ENCODE measurements around the gene ARHGAP18. TPM values are rescaled to one million over a fixed set of nuclear protein-coding genes. Genes with fewer than 3 reads are reported as not detected.

ARHGAP18 gene
- total and polyA plus RNA-seq, 2 experiments from 2014 or later = 4.3 to 5.0 TPM

GRCh38 chr6:129651291-129651691 is 58.7 kb downstream of the ARHGAP18 start:
- TF ChIP-seq ETS1 (IDR thresholded peaks at IDR 0.05) (no peak), ZNF331 (CRISPR knock-in tag; IDR thresholded peaks at IDR 0.05; ENCODE audit: low read depth) (no peak), POLR2AphosphoS5 (IDR thresholded peaks at IDR 0.05; ENCODE audit: low read depth) (no peak), ZNF114 (CRISPR knock-in tag; IDR thresholded peaks at IDR 0.05) (no peak), CREB1 (CRISPR knock-in tag; IDR thresholded peaks at IDR 0.05; ENCODE audit: low read depth) (no peak), EZH2 (IDR thresholded peaks at IDR 0.05; ENCODE audit: low read depth, unreplicated experiment) (no peak), STAT1 (IDR thresholded peaks at IDR 0.05; ENCODE audit: unreplicated experiment) (no peak), ZNF462 (CRISPR knock-in tag; IDR thresholded peaks at IDR 0.05) (no peak), JUNB (IDR thresholded peaks at IDR 0.05; ENCODE audit: unreplicated experiment) (no peak), EZH2phosphoT487 (IDR thresholded peaks at IDR 0.05; ENCODE audit: unreplicated experiment) (no peak), NANOG (IDR thresholded peaks at IDR 0.05; ENCODE audit: borderline replicate concordance) (no peak)
- TF ChIP-seq, protein P1, sequence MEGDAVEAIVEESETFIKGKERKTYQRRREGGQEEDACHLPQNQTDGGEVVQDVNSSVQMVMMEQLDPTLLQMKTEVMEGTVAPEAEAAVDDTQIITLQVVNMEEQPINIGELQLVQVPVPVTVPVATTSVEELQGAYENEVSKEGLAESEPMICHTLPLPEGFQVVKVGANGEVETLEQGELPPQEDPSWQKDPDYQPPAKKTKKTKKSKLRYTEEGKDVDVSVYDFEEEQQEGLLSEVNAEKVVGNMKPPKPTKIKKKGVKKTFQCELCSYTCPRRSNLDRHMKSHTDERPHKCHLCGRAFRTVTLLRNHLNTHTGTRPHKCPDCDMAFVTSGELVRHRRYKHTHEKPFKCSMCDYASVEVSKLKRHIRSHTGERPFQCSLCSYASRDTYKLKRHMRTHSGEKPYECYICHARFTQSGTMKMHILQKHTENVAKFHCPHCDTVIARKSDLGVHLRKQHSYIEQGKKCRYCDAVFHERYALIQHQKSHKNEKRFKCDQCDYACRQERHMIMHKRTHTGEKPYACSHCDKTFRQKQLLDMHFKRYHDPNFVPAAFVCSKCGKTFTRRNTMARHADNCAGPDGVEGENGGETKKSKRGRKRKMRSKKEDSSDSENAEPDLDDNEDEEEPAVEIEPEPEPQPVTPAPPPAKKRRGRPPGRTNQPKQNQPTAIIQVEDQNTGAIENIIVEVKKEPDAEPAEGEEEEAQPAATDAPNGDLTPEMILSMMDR (conservative IDR thresholded peaks at IDR 0.05; ENCODE audit: low read depth in 2 of 2) = no peak
- TF ChIP-seq, protein P2, sequence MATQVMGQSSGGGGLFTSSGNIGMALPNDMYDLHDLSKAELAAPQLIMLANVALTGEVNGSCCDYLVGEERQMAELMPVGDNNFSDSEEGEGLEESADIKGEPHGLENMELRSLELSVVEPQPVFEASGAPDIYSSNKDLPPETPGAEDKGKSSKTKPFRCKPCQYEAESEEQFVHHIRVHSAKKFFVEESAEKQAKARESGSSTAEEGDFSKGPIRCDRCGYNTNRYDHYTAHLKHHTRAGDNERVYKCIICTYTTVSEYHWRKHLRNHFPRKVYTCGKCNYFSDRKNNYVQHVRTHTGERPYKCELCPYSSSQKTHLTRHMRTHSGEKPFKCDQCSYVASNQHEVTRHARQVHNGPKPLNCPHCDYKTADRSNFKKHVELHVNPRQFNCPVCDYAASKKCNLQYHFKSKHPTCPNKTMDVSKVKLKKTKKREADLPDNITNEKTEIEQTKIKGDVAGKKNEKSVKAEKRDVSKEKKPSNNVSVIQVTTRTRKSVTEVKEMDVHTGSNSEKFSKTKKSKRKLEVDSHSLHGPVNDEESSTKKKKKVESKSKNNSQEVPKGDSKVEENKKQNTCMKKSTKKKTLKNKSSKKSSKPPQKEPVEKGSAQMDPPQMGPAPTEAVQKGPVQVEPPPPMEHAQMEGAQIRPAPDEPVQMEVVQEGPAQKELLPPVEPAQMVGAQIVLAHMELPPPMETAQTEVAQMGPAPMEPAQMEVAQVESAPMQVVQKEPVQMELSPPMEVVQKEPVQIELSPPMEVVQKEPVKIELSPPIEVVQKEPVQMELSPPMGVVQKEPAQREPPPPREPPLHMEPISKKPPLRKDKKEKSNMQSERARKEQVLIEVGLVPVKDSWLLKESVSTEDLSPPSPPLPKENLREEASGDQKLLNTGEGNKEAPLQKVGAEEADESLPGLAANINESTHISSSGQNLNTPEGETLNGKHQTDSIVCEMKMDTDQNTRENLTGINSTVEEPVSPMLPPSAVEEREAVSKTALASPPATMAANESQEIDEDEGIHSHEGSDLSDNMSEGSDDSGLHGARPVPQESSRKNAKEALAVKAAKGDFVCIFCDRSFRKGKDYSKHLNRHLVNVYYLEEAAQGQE (IDR thresholded peaks at IDR 0.05; ENCODE audit: unreplicated experiment) = no peak
- H4K20me1 ChIP-seq (replicated peaks; ENCODE audit: insufficient read depth) = no peaks in the 10 kb centered on the region
- H3K36me3 Mint-ChIP-seq (ENCODE audit: low read depth) = no peaks in the 10 kb centered on the region
- ATAC-seq (no peak), DNase-seq (ENCODE audit: low spot score) (no peak)
- no peak overlapping the region for H3K4me3 ChIP-seq
- no peak overlapping the region for H3K27ac ChIP-seq (ENCODE audit: low read depth)
- no peaks in the 10 kb centered on the region for H3K79me2 ChIP-seq (replicated peaks; ENCODE audit: insufficient read depth)
- no peaks in the 10 kb centered on the region for H3K36me3 ChIP-seq (ENCODE audit: insufficient read depth)
- H2AFZ ChIP-seq = no peak overlapping the region
- no peaks in the 10 kb centered on the region for H3K9me3 Mint-ChIP-seq
- peaks cover 8% of the 10 kb centered on the region; the same call in 1 of the 2 replicates for H3K4me1 ChIP-seq (ENCODE audit: insufficient read depth)
- H3K4me2 ChIP-seq = no peak overlapping the region
- H3K27ac Mint-ChIP-seq = no peak overlapping the region
- peaks cover 4% of the 10 kb centered on the region for H3K4me1 Mint-ChIP-seq
- no peaks in the 10 kb centered on the region for H3F3A ChIP-seq (replicated peaks; ENCODE audit: low read depth)
- no peaks in the 10 kb centered on the region for H3K27me3 ChIP-seq (ENCODE audit: insufficient read depth)
- H3K27me3 Mint-ChIP-seq (ENCODE audit: insufficient read depth, low read depth, poor library complexity) = no peaks in the 10 kb centered on the region
- no peaks in the 10 kb centered on the region for H3K9me2 ChIP-seq (ENCODE audit: insufficient read depth)
- no peak overlapping the region for H3K4me3 Mint-ChIP-seq
